CD4-positive, alpha-beta T cell treated with Interleukin-21 for 1 hour (primary cell): ENCODE measurements around the gene CCL3.
"Not testable (repeated sequence)": the region's sequence is repeated elsewhere in the genome, so short reads cannot be mapped to it uniquely, and the experiment has no call there.

Experiments
- DNase-seq: peaks from one replicate; pipeline ENCODE4 v3.0.0-alpha.2; 2020

CCL3 gene

DNA sequence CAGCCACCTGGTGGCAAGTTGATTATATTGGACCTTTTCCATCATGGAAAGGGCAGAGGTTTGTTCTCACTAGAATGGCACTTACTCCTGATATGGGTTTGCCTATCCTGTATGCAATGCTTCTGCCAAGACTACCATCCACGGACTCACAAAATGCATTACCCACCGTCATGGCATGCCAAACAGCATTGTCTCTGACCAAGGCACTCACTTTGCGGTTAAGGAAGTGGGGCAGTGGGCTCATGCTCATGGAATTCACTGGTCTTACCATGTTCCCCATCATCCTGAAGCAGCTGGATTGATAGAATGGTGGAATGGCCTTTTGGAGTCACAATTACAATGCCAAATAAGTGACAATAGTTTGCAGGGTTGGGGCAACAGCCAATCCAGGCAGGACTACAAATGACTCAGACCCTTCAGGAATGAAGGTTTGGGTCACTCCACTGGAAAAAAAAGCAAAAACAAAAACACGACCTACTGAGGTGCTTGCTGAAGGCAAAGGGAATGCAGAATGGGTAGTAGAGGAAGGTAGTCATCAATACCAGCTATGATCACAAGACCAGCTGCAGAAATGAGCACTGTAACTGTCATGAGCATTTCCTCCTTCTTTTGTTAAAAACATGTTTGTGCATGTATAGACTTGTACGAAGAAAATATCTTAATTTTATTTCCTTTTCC is 25.2 kb upstream of the CCL3 start:
- not testable (repeated sequence) for DNase-seq

DNA sequence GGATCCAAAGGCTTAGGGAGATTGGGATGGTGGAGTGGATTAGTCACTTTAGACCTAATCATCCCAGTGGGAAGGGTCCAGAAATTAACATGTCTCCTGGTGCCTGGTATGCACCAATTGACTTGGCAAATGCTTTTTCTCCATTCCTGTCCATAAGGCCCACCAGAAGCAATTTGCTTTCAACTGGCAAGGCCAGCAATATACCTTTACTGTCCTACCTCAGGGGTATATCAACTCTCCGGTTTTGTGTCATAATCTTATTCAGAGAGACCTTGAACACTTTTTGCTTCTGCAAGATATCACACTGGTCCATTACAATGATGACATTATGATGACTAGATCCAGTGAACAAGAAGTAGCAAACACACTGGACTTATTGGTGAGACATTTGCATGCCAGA is 23.2 kb upstream of the CCL3 start:
- not testable (repeated sequence) for DNase-seq

DNA sequence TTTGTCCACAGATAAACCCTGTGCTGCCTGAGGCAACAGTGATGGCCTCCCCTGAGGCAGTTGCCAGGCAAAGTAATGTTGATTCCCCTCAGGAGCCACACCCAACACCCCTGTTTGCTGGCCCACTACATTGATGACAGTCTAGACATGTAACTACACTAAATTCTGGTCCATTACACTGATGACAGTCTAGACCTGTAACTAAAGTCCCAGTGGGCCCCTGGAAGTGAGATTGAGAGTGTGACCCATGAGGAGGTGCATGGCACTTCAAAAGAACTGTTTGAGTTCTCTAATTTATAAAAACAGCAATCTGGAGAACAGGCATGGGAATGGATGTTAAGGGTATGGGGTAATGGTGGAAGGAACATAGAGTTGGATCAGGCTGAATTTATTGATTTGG is 22.6 kb upstream of the CCL3 start:
- no peak for DNase-seq

DNA sequence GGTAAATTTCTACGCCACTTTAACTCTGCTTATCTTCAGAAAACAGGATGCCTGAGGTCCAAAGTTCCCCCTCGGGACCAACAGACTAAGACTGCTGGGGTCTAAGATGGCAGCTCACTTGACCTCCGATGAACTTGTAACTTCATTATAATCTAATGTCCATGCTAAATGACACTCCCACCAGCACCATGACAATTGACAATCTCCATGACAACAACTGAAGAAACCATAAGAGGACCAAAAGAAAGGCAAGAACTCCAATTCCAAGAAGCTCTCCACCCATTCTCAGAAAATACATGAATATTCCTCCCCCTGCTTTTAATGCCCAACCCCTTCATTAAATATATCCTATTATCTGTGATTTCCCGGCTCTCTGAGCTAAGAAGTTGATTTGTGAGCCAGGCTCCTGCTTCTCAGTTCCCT is 21.1 kb upstream of the CCL3 start:
- DNase-seq: no peak

DNA sequence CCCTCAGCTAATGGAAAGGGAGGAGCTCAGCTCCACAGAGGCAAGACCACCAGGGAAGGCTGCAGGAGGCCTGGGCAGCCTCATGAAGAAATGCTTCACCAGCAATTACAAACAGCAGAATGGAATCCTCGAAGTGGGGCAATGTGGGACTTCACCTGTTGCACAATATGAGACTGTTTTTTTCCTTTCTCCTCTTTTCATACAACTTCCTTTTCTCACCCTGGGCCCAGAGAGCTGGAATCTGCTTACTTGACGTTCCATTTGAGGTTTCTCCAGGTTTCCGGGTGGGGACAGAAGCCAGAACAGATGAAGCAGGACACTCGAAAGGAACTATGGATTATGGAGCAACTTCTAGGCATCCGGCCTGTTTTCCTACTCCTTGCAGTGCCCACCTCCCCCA is 18.3 kb upstream of the CCL3 start:
- DNase-seq: not testable (repeated sequence)

DNA sequence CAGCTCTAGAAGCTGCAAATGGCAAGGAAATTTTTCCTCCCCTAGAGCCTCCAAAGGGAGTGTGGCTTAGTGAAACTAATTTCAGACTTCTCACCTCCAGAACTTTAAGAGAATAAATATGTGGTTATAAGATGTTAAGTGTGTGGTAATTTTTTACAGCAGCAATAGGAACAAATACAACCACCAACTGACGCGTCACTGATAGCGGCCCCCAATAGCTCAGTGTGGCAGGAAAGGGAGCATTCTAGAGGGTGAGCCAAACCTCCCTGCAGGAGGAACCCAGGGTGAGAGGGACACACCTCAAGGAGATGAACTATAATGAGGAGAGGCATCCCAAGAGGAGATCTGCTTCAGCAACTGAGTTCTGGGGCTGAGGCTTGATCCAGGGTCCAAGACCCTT is 17.7 kb upstream of the CCL3 start:
- DNase-seq: peak; percentile 34

DNA sequence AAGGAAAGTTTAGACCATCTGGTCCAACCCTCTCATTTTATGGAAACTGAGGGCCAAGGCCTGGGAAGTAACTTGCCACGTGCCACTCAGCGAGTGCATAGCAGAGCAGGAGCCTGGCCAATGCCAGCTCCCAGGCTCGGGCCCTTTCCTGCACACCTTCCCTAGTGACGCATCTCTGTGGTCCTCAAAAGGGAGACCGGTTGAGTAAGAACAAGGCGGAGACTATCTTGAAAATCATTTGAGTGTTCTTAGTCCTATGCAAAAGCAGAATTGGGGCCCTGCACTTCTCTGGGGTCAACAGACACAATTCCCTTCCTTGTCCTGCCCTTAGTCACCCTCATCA is 16.5 kb upstream of the CCL3 start:
- DNase-seq: no peak

DNA sequence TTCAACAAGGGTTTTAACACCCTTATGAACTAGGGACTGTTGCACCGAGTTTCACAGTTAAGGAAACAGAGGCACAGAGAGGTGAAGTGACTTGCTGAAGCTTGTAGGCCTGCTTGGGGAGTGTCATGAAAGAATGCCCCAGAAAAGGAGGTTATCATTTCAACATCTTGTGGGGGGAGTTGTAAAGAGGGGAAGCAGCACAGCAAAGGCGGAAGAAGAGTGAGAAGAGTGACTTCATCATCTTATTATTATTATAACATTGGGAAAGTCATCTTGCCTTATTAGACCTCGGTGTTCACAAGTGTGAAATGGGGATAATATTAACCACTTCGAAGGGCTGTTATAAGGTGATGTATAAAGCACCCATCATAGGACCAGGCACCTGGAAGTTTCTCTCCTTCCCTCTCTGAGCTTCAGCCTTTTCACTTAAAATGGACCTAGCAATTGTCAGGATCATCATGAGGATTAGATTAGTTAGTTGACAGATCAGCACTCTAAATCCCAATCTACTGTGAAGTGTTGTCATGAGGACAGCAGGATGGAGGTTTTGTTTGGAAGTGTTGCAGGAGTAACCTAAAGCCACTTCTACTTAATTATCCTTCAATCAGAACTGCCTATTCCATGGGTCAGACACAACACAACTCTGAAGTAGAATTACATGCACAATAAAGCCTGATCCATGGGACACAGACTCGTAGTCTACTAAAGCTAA is 16.0 kb upstream of the CCL3 start:
- DNase-seq: peak; percentile 30

DNA sequence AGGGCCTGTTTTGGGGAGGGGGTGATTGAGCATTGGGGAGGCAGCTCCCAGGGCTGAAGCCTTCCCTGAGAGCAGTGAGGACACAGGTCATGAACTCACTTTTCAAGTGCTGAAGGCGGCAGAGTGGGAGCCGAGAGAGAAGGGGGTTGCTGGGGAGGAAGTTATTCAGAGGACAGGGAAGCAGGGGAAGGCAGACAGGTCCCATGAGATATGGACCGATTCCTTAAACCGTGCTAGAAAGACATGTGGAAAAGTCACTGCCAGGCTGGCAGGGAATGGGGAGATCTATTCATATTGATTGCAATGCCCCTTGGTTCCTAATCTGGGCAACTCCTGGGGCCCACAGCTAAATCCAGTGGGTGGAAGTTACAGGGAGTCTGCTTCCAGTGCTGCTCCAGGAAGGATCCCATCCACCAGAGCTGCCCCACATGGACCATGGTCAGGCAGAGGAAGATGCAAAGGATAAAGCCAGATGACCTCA is 14.8 kb upstream of the CCL3 start:
- no peak for DNase-seq

DNA sequence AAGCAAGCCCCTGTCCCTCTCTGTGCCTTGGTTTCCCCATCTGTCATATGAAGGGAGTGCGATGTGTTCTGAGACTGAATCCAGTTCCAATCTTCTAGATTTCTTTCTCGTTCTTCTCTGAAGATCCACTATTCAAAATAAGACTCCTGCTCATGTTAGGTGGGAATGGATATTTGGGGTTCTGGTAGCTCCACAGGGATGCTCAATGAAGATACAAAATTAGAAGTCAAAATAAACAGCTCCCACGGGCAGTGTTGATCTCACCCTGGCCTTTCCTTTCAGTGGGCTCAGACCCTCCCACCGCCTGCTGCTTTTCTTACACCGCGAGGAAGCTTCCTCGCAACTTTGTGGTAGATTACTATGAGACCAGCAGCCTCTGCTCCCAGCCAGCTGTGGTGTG is 14.3 kb upstream of the CCL3 start:
- DNase-seq: not testable (repeated sequence)

DNA sequence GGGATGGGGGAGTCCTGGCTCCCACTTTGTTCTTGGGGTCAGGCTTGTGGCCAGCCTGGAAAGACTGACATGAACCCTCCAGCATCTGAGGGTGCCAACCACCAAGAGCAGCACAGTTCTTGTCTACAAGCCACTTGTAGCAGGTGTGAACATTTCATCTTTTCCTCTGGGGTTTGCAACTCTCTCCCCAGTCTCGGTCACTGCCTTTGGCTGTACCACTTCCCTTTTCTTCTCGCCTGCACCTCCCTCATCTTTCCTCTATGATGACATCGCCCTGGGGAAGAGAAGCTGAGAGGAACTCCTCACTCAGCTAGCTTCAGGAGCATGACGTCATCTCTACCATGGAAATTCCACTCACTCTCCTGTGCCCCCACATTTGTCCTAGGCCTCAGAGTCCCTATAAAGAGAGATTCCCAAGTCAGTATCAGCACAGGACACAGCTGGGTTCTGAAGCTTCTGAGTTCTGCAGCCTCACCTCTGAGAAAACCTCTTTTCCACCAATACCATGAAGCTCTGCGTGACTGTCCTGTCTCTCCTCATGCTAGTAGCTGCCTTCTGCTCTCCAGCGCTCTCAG is 13.5 kb upstream of the CCL3 start, which contains the start of gene CCL4:
TSS of gene CCL4 (plus strand) at position 427 of the 575 bp plus-strand sequence. CDS start at position 506, 79 bp downstream.
- DNase-seq: peak; percentile 60

DNA sequence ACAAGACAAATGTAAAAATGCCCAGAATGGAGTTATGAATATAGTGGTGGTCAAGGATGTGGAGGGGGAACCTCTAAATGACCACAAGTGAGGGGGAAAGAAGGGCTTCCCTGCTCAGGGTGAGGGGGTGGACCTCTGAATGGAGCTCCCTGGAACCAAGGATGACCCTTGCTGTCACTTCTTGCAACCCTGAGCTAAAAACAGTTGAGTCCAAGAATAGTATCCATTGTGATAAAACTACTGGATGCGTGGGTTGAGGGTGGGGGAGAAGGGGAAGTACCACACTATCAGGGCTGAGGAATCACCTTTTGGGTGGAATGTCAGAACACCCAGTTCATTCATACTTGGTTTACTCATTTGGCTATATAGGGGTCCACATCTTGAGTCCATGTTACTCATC is 9.1 kb upstream of the CCL3 start:
- DNase-seq: not testable (repeated sequence)

DNA sequence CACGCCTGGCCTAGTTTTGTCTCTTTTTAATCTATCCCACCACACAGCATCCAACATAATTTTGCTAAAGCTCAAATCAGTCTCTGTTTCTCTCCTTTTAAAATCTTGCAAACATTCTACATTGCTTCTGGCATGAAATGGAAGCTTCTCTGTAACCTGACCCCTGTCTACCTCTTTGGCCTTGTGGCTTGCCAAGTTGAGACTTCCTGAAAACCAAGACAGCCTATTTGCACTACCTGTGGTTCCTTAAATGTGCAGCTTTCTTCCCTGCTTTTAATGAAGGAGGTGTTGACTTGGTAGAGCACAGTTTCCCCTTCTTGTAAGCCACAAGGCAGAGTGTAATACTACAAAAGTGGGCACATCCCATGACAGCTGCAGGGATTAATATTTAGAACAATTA is 6.0 kb upstream of the CCL3 start:
- DNase-seq: no peak

DNA sequence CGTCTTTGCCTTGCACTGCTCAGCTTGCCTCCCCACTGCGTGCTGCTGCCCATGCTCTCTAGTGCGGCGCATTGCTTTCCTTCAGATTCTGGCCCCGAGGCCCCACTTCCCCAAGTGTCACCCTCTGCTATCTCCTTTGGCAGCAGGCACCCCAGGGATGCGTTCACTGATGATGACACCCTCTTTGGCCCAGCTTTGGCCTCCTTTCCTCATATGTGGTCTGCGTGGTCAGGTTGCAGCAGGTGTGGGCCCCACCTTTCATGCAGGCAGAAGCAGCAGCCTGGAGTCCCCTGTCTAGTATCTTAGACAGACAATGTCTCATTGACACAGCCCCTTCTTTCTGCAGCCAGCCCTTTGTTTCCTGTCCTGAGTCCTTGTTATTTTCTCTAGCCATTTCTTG is 4.8 kb upstream of the CCL3 start:
- DNase-seq: no peak

DNA sequence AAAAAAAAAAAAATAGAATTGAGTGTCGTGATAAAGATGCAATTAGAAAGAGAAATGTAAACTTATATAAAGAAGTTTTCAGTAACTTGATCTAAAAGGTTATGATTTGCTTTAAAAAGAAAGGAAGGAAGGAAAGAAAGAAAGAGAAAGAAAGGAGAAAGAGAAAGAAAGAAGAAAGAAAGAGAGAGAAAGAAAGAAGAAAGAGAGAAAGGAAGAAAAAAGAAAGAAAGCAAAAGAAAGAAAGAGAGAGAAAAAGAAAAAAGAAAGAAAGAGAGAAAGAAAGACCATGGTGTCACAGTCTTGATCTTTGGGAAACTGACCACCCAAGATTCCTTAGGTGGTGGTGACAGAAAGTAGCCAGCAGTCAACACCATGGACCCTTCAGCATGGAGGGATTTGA is 4.3 kb upstream of the CCL3 start:
- DNase-seq: no peak

DNA sequence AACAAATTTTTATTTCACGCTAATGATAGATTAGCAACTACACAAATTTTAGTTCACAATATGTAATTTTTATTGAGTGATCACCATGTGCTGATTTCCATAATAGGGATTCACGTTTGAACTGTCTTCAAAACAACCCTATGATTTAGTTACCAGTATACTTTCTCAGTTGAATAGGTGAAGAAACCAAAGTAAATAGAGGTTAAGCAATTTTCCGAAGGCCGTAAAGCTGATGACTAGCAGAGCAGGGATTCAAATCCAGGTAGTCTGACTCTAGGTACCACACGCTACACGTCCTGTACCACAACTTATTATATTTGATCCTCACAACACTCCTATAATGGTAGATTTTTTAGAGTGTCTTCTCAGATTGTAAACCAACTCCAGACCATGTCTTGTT is 2.8 kb upstream of the CCL3 start:
- not testable (repeated sequence) for DNase-seq

DNA sequence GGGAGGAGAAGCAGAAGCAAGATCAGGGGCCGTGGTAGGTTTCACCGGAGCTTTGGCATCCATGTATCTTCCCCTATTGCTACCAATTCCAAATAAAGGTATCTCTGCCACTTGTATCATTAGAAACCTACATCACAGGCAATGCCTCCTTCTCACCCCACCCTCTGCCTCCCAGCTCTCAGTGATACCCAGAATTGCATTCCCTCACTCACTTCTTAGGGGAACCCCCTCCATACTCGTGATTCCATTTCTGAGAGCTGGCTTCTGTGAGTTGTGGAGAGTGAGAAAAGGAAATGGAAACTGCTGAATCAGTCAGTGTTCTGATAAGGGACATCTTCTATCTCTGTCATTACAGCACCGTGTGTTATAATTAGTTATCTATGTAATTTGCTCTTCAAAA is 2.3 kb upstream of the CCL3 start:
- peak; percentile 44 for DNase-seq

DNA sequence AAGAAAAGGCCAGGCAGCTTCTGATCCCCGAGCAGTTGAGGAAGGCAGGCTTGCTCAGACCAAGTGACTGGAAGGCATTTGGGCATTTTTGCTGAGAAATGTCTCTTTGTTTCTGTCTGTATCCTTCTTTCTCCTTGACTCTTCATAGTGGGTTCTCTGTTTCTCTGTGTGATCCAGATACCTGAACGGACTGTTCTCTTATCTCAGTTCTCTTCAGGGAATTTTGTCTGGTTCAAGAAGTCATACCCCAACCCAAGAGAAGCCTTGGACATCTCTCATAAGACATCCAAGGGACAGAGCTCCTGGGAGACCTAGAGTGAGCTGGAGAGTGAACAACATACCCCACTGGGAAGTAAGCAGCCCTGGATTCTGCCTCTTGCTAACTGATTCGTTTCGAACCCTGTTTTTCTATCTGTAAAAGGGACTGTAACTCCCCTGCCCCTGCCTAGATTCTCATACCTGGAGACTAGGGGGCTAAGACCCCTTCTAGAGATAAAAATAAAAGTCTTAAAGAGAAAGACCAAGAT is 541 bp downstream of the CCL3 start:
- no peak for DNase-seq

DNA sequence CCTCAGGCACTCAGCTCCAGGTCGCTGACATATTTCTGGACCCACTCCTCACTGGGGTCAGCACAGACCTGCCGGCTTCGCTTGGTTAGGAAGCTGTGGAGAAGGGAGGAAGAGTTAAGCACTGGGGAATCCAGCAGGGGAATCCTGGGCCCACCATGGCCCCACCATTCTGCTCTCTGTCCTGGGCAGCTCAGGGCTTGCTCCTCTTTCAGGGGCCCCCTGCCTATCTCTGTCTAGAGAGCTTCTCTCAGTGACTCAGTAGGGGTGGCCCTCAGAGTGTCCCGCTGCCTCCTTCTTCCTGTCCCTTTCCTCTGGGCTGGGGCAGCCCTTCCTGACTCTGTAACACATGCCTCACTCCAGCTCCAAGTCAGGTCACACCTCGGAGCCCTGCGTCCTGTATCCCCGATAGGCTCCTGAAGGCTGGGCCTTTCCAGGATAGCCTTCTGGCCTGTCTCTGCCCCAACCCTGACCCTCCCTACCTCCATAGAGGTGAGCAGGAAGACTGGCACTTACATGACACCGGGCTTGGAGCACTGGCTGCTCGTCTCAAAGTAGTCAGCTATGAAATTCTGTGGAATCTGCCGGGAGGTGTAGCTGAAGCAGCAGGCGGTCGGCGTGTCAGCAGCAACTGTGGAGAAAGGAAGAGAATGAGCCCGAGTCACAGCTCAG is 1.1 kb downstream of the CCL3 start:
- DNase-seq: no peak

DNA sequence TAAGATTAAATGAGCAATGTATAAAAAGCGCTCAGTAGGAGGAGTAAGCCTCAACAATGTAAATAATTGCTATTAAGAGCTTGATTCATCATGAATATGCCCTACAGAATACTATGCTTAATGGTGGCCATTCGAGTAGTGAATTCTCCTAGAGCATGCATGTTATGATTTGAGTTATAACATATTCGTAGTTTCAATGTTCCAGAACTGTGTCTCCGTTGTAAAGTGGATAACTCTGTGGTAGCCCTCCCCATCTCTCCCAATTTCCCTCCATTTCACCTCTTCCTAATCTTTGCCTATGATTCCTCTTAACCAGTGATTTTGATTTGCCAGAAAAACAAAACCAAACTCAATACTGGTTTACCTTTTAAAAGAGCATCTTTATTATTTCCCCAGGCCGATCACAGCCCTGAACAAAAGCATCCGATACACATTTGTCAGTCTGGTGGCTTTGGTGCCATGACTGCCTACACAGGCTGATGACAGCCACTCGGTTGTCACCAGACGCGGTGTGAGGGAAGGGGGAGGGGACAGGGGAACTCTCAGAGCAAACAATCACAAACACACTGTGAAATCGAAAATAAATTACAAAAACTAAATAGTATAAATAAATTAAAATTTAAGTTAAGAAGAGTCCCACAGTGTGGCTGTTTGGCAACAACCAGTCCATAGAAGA is 1.9 kb downstream of the CCL3 start:
- DNase-seq: peak; percentile 54

DNA sequence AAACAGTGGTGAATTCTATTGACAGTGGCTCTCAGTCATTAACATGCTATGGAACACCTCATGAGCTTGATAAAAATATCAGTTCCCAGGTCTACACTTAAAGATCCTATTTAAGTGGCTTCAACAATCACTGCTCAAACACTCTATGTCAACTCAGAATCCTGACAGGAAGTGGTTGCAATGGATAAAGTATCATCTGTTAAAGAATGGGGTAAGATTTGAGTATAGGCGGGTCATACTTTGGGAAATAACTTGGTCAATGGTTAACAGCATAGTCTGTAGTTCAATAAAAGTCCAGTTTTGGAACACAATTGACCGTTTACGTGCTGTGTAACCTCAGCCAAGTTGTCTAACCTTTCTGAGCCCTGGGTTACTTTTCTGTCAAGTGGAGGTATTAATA is 2.5 kb downstream of the CCL3 start:
- not testable (repeated sequence) for DNase-seq

DNA sequence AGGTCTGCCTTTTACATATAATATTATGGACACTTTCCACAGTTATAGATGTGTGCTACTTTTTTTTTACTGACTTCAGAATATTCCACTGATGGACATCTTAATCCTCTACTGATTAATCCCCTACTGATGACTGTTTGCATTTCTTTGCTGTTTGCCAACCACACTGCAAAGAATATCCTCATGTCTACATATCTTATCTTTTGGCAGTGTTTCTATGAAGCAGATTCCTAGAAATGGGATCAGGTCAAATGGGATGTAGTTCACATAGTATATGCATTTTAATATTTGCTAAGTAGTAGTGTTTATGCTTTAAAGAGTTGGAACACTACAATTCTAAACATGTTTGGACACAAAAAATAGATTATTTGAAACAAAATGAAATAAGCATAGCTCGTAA is 3.2 kb downstream of the CCL3 start:
- DNase-seq: no peak

DNA sequence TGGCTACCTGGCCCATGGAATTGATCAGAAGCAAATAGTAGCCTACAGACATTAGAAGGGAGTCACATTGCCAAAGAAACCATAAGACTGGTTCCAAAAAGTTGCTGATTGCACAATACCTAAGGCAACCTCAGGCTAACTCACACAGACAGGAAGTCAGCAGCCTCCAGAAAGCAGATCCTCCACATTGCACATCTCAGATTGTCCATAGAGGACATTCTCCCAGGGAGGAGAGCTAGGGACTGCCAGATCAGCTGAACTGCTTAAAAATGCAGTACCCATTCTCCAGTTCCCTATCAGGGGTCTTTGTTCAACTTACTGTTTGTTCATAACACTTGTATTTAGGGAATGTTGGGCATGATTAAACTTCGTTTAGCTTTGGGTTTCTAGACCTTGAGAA is 4.2 kb downstream of the CCL3 start:
- DNase-seq: peak; percentile 28
